ENCODE measurements around the gene TNS1. TPM values are rescaled to one million over a fixed set of nuclear protein-coding genes. Genes with fewer than 3 reads are reported as not detected.

Gene TNS1
- polyA plus RNA-seq, 3 donors, result 55.2 to 58.0 (median 56.0) TPM

- DNase-seq (ENCODE audit: low read depth in 3 of 3, low spot score in 2 of 3), result no peak
Measured at GRCh38 chr2:218017211-218018053, 14.6 kb upstream of the TNS1 start.

GRCh38 chr2:218016810-218017209 is 14.0 kb upstream of the TNS1 start:
- DNase-seq (ENCODE audit: low read depth in 3 of 3, low spot score in 2 of 3), result no peak

GRCh38 chr2:218015586-218016521 is 13.1 kb upstream of the TNS1 start:
- DNase-seq (ENCODE audit: low read depth in 3 of 3, low spot score in 2 of 3), result no peak

GRCh38 chr2:218014706-218015585 is 12.2 kb upstream of the TNS1 start:
- DNase-seq (ENCODE audit: low read depth in 3 of 3, low spot score in 2 of 3), result no peak

- no peak for DNase-seq (ENCODE audit: low read depth in 3 of 3, low spot score in 2 of 3)
Measured at GRCh38 chr2:218013289-218013688, 10.5 kb upstream of the TNS1 start.

GRCh38 chr2:218012284-218012683 is 9.5 kb upstream of the TNS1 start:
- DNase-seq (ENCODE audit: low read depth in 3 of 3, low spot score in 2 of 3), result no peak

GRCh38 chr2:218011653-218012040 is 8.9 kb upstream of the TNS1 start:
- no peak for DNase-seq (ENCODE audit: low read depth in 3 of 3, low spot score in 2 of 3)

- no peak for DNase-seq (ENCODE audit: low read depth in 3 of 3, low spot score in 2 of 3)
Measured at GRCh38 chr2:218010984-218011652, 8.3 kb upstream of the TNS1 start.

GRCh38 chr2:218010140-218010983 is 7.6 kb upstream of the TNS1 start:
- no peak for DNase-seq (ENCODE audit: low read depth in 3 of 3, low spot score in 2 of 3)

- DNase-seq (ENCODE audit: low read depth in 3 of 3, low spot score in 2 of 3), result no peak
Measured at GRCh38 chr2:218009765-218010139, 7.0 kb upstream of the TNS1 start.

- DNase-seq (ENCODE audit: low read depth in 3 of 3, low spot score in 2 of 3), result no peak
Measured at GRCh38 chr2:218009231-218009630, 6.4 kb upstream of the TNS1 start.

GRCh38 chr2:218008060-218009040 is 5.6 kb upstream of the TNS1 start:
- no peak for DNase-seq (ENCODE audit: low read depth in 3 of 3, low spot score in 2 of 3)

GRCh38 chr2:218006741-218007140 is 3.9 kb upstream of the TNS1 start:
- DNase-seq (ENCODE audit: low read depth in 3 of 3, low spot score in 2 of 3), result no peak

- DNase-seq (ENCODE audit: low read depth in 3 of 3, low spot score in 2 of 3), result no peak
Measured at GRCh38 chr2:218005486-218005885, 2.7 kb upstream of the TNS1 start.

- no peak for DNase-seq (ENCODE audit: low read depth in 3 of 3, low spot score in 2 of 3)
Measured at GRCh38 chr2:218005028-218005427, 2.2 kb upstream of the TNS1 start.

- DNase-seq (ENCODE audit: low read depth in 3 of 3, low spot score in 2 of 3), result no peak
Measured at GRCh38 chr2:218003981-218004419, 1.2 kb upstream of the TNS1 start.

- DNase-seq (ENCODE audit: low read depth in 3 of 3, low spot score in 2 of 3), result no peak
Measured at GRCh38 chr2:218003281-218003944, 618 bp upstream of the TNS1 start.

Measured in right renal cortex interstitium (tissue), 3 donors.